Measurements from ENCODE around the gene DUXB. TPM values are rescaled to one million over a fixed set of nuclear protein-coding genes. Genes with fewer than 3 reads are reported as not detected.

DUXB gene
- total RNA-seq (not detected), polyA plus RNA-seq (not detected)
- long read RNA-seq, donor 1: 0 reads
- long read RNA-seq, donor 2: 0 reads
- long read RNA-seq, donor 3: 0 reads
- long read RNA-seq, donor 4: 0 reads

GRCh38 chr16:75701361-75701760, at the start of gene DUXB:
TSS of gene DUXB (minus strand) at chr16:75701461. CDS start at chr16:75701418, 43 bp downstream.
- DNase-seq (no peak), ATAC-seq (no peak)
- H3K4me3 ChIP-seq (ENCODE audit: low read length): no peak within 1 kb of the TSS
- no peak within 1 kb of the TSS for H3K27ac ChIP-seq (ENCODE audit: low read length)
- H3K9me3 ChIP-seq (ENCODE audit: control insufficient read depth, low read length): no peaks in the 10 kb centered on the region
- no peaks in the 10 kb centered on the region for H3K27me3 ChIP-seq (ENCODE audit: control insufficient read depth, insufficient read depth)
- intact Hi-C loops (cut with DNase I): no loop called here
- 90% methylated on average over 5 of the region's 5 CpGs for WGBS
- H3K4me1 ChIP-seq (ENCODE audit: control insufficient read depth, insufficient read depth, low read length): no peaks in the 10 kb centered on the region

- WGBS: 63% methylated on average over 3 of the region's 3 CpGs
- DNase-seq: no peak
These were observed 49.3 kb upstream of the DUXB start for GRCh38 chr16:75750528-75750927.

DNA sequence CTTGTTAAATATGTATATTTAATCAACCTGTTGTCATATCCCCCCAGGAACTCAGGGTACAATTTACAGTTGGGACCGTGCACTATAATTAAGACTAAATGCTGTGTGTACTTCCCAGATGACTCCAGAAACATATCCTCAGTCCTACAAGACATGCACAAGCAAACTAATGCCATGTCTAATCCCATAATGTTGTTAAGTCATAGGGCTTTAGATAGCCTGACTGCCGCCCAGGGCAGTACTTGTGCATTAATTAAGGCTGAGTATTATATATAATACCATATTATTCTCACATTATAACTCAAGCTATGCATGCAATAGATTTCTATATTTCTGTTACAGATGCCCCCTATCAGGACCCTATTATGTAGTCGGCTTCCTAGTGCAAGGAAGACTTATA, 45.1 kb upstream of the DUXB start:
- ATAC-seq (no peak), DNase-seq (no peak)
- intact Hi-C loops (cut with DNase I): no loop called here
- no peaks in the 10 kb centered on the region for H3K27me3 ChIP-seq (ENCODE audit: control insufficient read depth, insufficient read depth)
- no peak overlapping the region for H3K27ac ChIP-seq (ENCODE audit: low read length)
- 89% methylated on average over 3 of the region's 3 CpGs for WGBS
- no peaks in the 10 kb centered on the region for H3K4me1 ChIP-seq (ENCODE audit: control insufficient read depth, insufficient read depth, low read length)
- H3K9me3 ChIP-seq (ENCODE audit: control insufficient read depth, low read length): no peaks in the 10 kb centered on the region
- H3K4me3 ChIP-seq (ENCODE audit: low read length): no peak overlapping the region

More at GRCh38 chr16:75750528-75750927, 49.3 kb upstream of the DUXB start:
- intact Hi-C loops (cut with DNase I): no loop called here
- H3K27ac ChIP-seq (ENCODE audit: low read length): no peak overlapping the region
- H3K4me3 ChIP-seq (ENCODE audit: low read length): no peak overlapping the region
- ATAC-seq: no peak
- no peaks in the 10 kb centered on the region for H3K27me3 ChIP-seq (ENCODE audit: control insufficient read depth, insufficient read depth)
- H3K9me3 ChIP-seq (ENCODE audit: control insufficient read depth, low read length): no peaks in the 10 kb centered on the region
- no peaks in the 10 kb centered on the region for H3K4me1 ChIP-seq (ENCODE audit: control insufficient read depth, insufficient read depth, low read length)

DNA sequence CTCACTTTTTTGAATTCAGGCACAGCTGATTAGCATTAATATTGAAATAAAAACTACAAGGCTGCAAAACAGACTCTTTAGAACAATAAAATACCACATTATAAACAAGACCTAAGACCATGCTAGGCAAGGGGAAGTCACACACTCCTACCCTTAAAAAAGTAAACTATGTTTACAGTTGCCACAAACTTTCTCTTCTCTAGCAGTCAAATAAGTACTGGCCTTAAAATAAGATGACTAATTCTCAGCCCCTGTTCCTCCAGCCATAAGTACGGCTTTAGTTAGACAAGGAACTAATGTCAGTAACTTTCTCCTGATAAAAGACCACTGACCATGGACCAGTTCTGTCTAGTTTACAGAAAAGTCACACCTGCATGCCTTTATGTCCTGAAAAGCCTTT, 44.6 kb upstream of the DUXB start:
- intact Hi-C loops (cut with DNase I): no loop called here
- ATAC-seq (no peak), DNase-seq (no peak)
- Histone ChIP-seq H3K9me3 (ENCODE audit: control insufficient read depth, low read length) (no peaks in the 10 kb centered on the region), H3K4me3 (ENCODE audit: low read length) (no peak overlapping the region), H3K27me3 (ENCODE audit: control insufficient read depth, insufficient read depth) (no peaks in the 10 kb centered on the region), H3K27ac (ENCODE audit: low read length) (no peak overlapping the region), H3K4me1 (ENCODE audit: control insufficient read depth, insufficient read depth, low read length) (no peaks in the 10 kb centered on the region)
- 83% methylated on average over 1 of the region's 1 CpG for WGBS

GRCh38 chr16:75745242-75745641, 44.0 kb upstream of the DUXB start:
- WGBS: 75% methylated on average over 1 of the region's 1 CpG
- DNase-seq (no peak), ATAC-seq (no peak)
- no peak overlapping the region for H3K27ac ChIP-seq (ENCODE audit: low read length)
- H3K27me3 ChIP-seq (ENCODE audit: control insufficient read depth, insufficient read depth): no peaks in the 10 kb centered on the region
- intact Hi-C loops (cut with DNase I): no loop called here
- no peaks in the 10 kb centered on the region for H3K4me1 ChIP-seq (ENCODE audit: control insufficient read depth, insufficient read depth, low read length)
- H3K9me3 ChIP-seq (ENCODE audit: control insufficient read depth, low read length): no peaks in the 10 kb centered on the region
- H3K4me3 ChIP-seq (ENCODE audit: low read length): no peak overlapping the region

DNA sequence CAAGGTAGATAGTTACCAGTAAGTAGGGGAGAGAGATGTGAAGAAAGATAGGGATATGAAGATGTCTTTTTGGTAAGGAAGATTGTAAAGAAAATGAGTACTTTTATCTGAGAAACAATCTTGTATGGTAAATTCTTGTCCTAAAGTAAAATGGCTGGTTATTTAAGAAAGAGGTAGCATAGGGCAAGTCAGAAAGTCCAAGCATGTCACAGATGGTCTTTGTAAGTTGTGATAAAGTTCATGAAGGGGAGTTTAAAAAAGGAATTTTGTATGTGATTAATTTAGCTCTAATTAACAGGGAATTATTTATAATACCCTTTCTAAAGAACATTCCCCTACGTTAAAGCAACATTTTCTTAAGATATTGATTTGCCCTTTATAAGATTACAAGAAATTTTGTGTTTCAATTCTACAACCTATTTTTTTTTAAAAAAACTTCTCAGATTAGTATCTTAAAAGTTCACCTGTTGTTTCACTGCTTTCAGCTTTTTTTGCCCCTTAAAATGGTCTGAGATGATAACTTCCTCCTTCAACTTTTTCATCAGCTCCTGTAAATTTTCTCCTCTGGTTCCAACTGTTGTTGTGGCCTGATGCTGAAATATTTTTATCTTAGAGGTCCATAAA, 41.3 kb upstream of the DUXB start:
- no peak for ATAC-seq
- no peak overlapping the region for H3K27ac ChIP-seq (ENCODE audit: low read length)
- H3K4me1 ChIP-seq (ENCODE audit: control insufficient read depth, insufficient read depth, low read length): no peaks in the 10 kb centered on the region
- H3K4me3 ChIP-seq (ENCODE audit: low read length): no peak overlapping the region
- DNase-seq: no peak
- intact Hi-C loops (cut with DNase I): no loop called here
- H3K9me3 ChIP-seq (ENCODE audit: control insufficient read depth, low read length): no peaks in the 10 kb centered on the region
- no peaks in the 10 kb centered on the region for H3K27me3 ChIP-seq (ENCODE audit: control insufficient read depth, insufficient read depth)
- 24% methylated on average over 1 of the region's 1 CpG for WGBS

DNA sequence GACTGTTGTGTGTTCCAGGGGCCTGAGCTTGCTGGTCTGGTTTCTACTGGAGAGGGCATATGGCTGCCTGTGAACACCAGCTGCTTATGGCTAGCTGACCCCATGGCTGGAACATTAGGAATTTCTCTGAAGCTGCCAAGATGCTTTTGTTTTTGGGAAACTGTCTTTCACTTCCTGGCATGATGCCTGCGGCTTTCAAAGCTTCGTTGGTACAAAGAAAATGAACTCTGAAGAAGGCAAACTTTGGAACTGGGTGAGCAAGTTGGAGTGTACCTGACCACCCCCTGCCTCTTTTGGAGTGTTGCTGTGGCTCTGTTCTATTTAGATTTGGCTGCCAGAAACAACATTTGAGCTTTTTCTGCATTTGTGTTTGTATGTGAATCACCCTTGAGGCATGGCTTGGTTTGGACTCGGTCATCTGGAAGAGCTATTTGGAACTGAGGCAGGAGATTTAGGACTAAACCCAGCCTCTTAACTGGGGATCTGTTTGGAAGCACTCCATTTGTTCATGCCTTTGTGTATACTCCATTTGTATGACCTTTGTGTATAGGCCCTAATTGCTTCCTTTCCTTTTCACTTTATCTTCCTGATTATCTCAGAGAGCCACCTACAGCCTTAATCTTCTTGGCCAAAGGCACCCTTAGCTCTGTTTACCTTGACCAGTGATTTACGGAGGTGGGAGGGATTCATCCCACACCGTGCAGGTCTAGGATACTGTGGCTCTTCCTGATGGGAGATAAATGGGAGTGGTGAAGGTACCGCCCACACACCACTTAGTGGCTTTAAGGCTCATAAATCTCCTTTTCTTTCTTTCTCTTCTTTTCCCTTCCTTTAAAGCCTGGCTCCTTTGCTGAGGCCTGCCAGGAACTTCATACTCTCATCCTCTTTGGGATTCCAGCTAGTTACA, 32.3 kb upstream of the DUXB start:
- ATAC-seq (peak; percentile 67 to 68), DNase-seq (peak in 2 of 3 donors; percentile 22 to 55)
- Histone ChIP-seq H3K27ac (ENCODE audit: low read length) (no peak overlapping the region), H3K4me3 (ENCODE audit: low read length) (no peak overlapping the region), H3K9me3 (ENCODE audit: control insufficient read depth, low read length) (no peaks in the 10 kb centered on the region), H3K27me3 (ENCODE audit: control insufficient read depth, insufficient read depth) (no peaks in the 10 kb centered on the region), H3K4me1 (ENCODE audit: control insufficient read depth, insufficient read depth, low read length) (peaks cover 3% of the 10 kb centered on the region)
- intact Hi-C loops (cut with DNase I): no loop called here
- WGBS: 42% methylated on average over 6 of the region's 6 CpGs

DNA sequence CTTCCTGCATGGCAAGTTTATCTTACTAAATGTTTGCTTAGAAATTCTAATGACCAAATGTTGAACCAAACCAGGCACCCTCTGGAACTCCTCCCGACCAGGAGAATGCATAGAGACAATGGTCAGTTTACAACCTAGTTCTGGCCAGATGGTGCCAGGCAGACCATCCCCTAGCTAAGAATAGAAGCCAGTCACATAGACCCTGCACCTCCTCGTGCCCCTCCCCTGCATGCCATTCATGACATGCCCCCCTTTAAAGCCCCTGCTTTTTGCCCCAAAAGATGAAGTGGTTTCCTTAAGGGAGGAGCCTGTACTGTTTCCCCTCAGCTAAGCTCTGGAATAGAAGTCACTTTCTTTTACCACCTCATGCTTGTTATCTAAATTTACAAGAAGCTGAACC, 31.6 kb upstream of the DUXB start:
- intact Hi-C loops (cut with DNase I): no loop called here
- DNase-seq: no peak
- 28% methylated on average over 2 of the region's 2 CpGs for WGBS
- Histone ChIP-seq H3K9me3 (ENCODE audit: control insufficient read depth, low read length) (no peaks in the 10 kb centered on the region), H3K4me1 (ENCODE audit: control insufficient read depth, insufficient read depth, low read length) (peaks cover 3% of the 10 kb centered on the region), H3K4me3 (ENCODE audit: low read length) (no peak overlapping the region), H3K27ac (ENCODE audit: low read length) (no peak overlapping the region), H3K27me3 (ENCODE audit: control insufficient read depth, insufficient read depth) (no peaks in the 10 kb centered on the region)
- no peak for ATAC-seq

- Histone ChIP-seq H3K9me3 (ENCODE audit: control insufficient read depth, low read length) (no peaks in the 10 kb centered on the region), H3K4me3 (ENCODE audit: low read length) (no peak overlapping the region), H3K4me1 (ENCODE audit: control insufficient read depth, insufficient read depth, low read length) (no peaks in the 10 kb centered on the region), H3K27me3 (ENCODE audit: control insufficient read depth, insufficient read depth) (no peaks in the 10 kb centered on the region), H3K27ac (ENCODE audit: low read length) (no peak overlapping the region)
- no peak for ATAC-seq
- 39% methylated on average over 3 of the region's 3 CpGs for WGBS
- no peak for DNase-seq
- intact Hi-C loops (cut with DNase I): no loop called here
These were observed 26.0 kb upstream of the DUXB start for GRCh38 chr16:75727221-75727620.

DNA sequence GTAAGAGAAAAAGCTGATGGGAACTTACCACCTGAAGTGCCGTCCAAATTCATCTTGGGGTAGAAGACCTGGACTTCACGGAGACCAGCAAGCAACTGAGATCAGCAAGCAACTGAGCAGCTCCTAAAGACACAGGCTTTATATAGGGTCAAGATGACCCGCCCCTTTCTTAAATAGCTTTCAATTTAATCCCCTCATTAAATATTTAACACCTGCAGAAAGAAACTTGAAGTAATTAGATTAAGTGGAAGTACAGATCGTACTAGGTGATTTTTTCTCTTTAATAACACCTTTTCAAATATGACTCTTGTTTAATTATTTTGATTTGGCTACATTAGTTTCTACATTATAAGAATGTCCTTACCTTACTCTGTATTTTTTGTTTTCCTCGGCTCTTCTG, 25.1 kb upstream of the DUXB start, which contains the start of gene CPHXL:
CPHXL (minus strand) TSS at position 101 of the 400 bp plus-strand sequence; CDS start at position 53, 48 bp downstream.
- Histone ChIP-seq H3K27ac (ENCODE audit: low read length) (no peak within 1 kb of the TSS), H3K4me1 (ENCODE audit: control insufficient read depth, insufficient read depth, low read length) (no peaks in the 10 kb centered on the region), H3K9me3 (ENCODE audit: control insufficient read depth, low read length) (no peaks in the 10 kb centered on the region), H3K4me3 (ENCODE audit: low read length) (no peak within 1 kb of the TSS), H3K27me3 (ENCODE audit: control insufficient read depth, insufficient read depth) (no peaks in the 10 kb centered on the region)
- ATAC-seq (no peak), DNase-seq (no peak)
- intact Hi-C loops (cut with DNase I): no loop called here
- 90% methylated on average over 5 of the region's 5 CpGs for WGBS

DNA sequence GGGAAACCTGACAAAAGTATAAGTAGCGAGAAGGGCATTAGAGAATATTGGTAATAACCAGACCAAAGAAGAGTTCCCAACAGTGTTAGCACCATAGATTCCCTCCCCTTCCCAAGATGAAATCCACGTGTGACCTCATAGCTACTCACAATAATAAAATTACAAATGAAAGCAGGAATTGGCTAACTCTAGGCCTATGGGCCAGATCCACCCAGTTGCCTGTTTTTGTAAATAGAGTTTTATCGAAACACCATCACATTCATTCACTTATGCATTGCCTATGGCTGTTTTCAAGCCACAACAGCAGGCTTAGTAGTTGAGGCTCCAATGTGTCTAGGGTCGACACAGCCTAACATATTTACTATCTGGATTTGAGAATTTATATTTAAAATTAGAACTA, 17.2 kb upstream of the DUXB start:
- H3K27ac ChIP-seq (ENCODE audit: low read length): no peak overlapping the region
- ATAC-seq (no peak), DNase-seq (no peak)
- no peaks in the 10 kb centered on the region for H3K4me1 ChIP-seq (ENCODE audit: control insufficient read depth, insufficient read depth, low read length)
- intact Hi-C loops (cut with DNase I): no loop called here
- H3K4me3 ChIP-seq (ENCODE audit: low read length): no peak overlapping the region
- no peaks in the 10 kb centered on the region for H3K9me3 ChIP-seq (ENCODE audit: control insufficient read depth, low read length)
- H3K27me3 ChIP-seq (ENCODE audit: control insufficient read depth, insufficient read depth): no peaks in the 10 kb centered on the region
- WGBS: 85% methylated on average over 4 of the region's 4 CpGs

Data from right cardiac atrium (tissue), 5 donors.